ENCODE results near the gene TBC1D22A. TPM values are rescaled to one million over a fixed set of nuclear protein-coding genes. Genes with fewer than 3 reads are reported as not detected.

Gene TBC1D22A
- total RNA-seq, 4 donors from 2014 or later: 9.2 to 45.3 (median 22.8) TPM

GRCh38 chr22:47060718-47061117 lies 298.3 kb downstream of the TBC1D22A start:
- no peak overlapping the region for H3K4me3 ChIP-seq
- no peaks in the 10 kb centered on the region for H3K4me1 ChIP-seq
- TF ChIP-seq CTCF (IDR thresholded peaks at IDR 0.05): no peak
- no peak for TF ChIP-seq POLR2A (IDR thresholded peaks at IDR 0.05)
- no peak overlapping the region for H3K27ac ChIP-seq
- H3K36me3 ChIP-seq: no peaks in the 10 kb centered on the region
- H3K27me3 ChIP-seq: no peaks in the 10 kb centered on the region
- intact Hi-C loops (cut with DNase I; ENCODE audit: low total_unique reads): no loop called here
- no peak for DNase-seq
- H3K9me3 ChIP-seq: no peaks in the 10 kb centered on the region

GRCh38 chr22:47061226-47061625 lies 298.8 kb downstream of the TBC1D22A start:
- intact Hi-C loops (cut with DNase I; ENCODE audit: low total_unique reads): no loop called here
- Histone ChIP-seq H3K9me3 (no peaks in the 10 kb centered on the region), H3K4me3 (no peak overlapping the region), H3K27ac (no peak overlapping the region), H3K27me3 (no peaks in the 10 kb centered on the region), H3K4me1 (no peaks in the 10 kb centered on the region), H3K36me3 (no peaks in the 10 kb centered on the region)
- TF ChIP-seq POLR2A (IDR thresholded peaks at IDR 0.05) (no peak), CTCF (IDR thresholded peaks at IDR 0.05) (no peak)
- DNase-seq: no peak

- Histone ChIP-seq H3K4me3 (no peak overlapping the region), H3K4me1 (no peaks in the 10 kb centered on the region), H3K27me3 (no peaks in the 10 kb centered on the region), H3K9me3 (no peaks in the 10 kb centered on the region), H3K36me3 (no peaks in the 10 kb centered on the region), H3K27ac (no peak overlapping the region)
- DNase-seq: no peak
- no peak for TF ChIP-seq POLR2A (IDR thresholded peaks at IDR 0.05)
- TF ChIP-seq CTCF (IDR thresholded peaks at IDR 0.05): no peak
- intact Hi-C loops (cut with DNase I; ENCODE audit: low total_unique reads): no loop called here
Observed at GRCh38 chr22:47062126-47062525, 299.7 kb downstream of the TBC1D22A start.

GRCh38 chr22:47063071-47063509 lies 300.6 kb downstream of the TBC1D22A start:
- no peaks in the 10 kb centered on the region for H3K4me1 ChIP-seq
- no peaks in the 10 kb centered on the region for H3K27me3 ChIP-seq
- no peak overlapping the region for H3K4me3 ChIP-seq
- H3K27ac ChIP-seq: no peak overlapping the region
- H3K9me3 ChIP-seq: no peaks in the 10 kb centered on the region
- TF ChIP-seq CTCF (IDR thresholded peaks at IDR 0.05) (no peak), POLR2A (IDR thresholded peaks at IDR 0.05) (no peak)
- intact Hi-C loops (cut with DNase I; ENCODE audit: low total_unique reads): no loop called here
- H3K36me3 ChIP-seq: no peaks in the 10 kb centered on the region
- no peak for DNase-seq

- no peak for DNase-seq
- Histone ChIP-seq H3K27me3 (no peaks in the 10 kb centered on the region), H3K4me3 (no peak overlapping the region), H3K27ac (no peak overlapping the region), H3K9me3 (no peaks in the 10 kb centered on the region), H3K4me1 (no peaks in the 10 kb centered on the region), H3K36me3 (no peaks in the 10 kb centered on the region)
- TF ChIP-seq CTCF (IDR thresholded peaks at IDR 0.05) (no peak), POLR2A (IDR thresholded peaks at IDR 0.05) (no peak)
- intact Hi-C loops (cut with DNase I; ENCODE audit: low total_unique reads): no loop called here
Observed at GRCh38 chr22:47063606-47064005, 301.2 kb downstream of the TBC1D22A start.
